Measurements from ENCODE around the gene DCST1. TPM values are rescaled to one million over a fixed set of nuclear protein-coding genes. Genes with fewer than 3 reads are reported as not detected.
A peak's percentile ranks its signal among the peaks of the same experiment; 100 is the strongest.

DCST1 gene
- total and polyA plus RNA-seq, 2 of the 13 experiments (the other 11 are each of a cell fraction or from before 2014, with no cell fraction given), result 0.04 TPM; not detected in 1

DNA sequence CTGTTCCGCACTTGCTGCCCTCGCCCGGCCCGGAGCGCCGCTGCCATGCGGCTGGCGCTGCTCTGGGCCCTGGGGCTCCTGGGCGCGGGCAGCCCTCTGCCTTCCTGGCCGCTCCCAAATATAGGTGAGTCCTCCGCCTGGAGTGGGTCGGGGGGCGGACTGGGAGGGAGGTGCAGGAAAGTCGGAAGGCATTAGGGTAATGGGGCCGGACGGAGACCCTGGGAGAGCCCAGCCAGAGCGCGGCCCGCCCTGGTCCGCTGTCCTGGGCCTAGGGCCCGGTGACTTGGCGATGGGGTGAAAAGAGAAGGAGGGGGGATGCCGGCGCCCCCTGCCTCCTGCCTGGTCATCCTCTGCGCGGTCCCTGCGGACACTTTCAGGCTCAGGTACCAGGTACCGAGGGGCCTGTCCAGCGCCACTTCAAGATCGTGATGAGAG is 17.7 kb downstream of the DCST1 start (continued):
- TF ChIP-seq ZNF414 (CRISPR knock-in tag; IDR thresholded peaks at IDR 0.05) (peak; percentile 16), ZFP90 (CRISPR knock-in tag; IDR thresholded peaks at IDR 0.05; ENCODE audit: borderline replicate concordance) (no peak), CHD4 (IDR thresholded peaks at IDR 0.05; ENCODE audit: borderline replicate concordance, low read length) (no peak), HNRNPK (IDR thresholded peaks at IDR 0.05; ENCODE audit: low read depth, low read length, poor library complexity, severe bottlenecking) (peak; percentile 0), KLF11 (CRISPR knock-in tag; IDR thresholded peaks at IDR 0.05) (no peak), SOX13 (IDR thresholded peaks at IDR 0.05) (no peak), SOX13 (CRISPR knock-in tag; conservative IDR thresholded peaks at IDR 0.05 in 1 of 2, IDR thresholded peaks at IDR 0.05 in 1 of 2) (no peak), ZNF543 (CRISPR knock-in tag; IDR thresholded peaks at IDR 0.05) (0 out of 2 replicates have a peak, but pooled peaks have one; percentile 3), NFKB2 (CRISPR knock-in tag; IDR thresholded peaks at IDR 0.05; ENCODE audit: borderline replicate concordance) (0 out of 2 replicates have a peak, but pooled peaks have one; percentile 11), ARID5B (CRISPR knock-in tag; IDR thresholded peaks at IDR 0.05) (no peak), ZNF792 (CRISPR knock-in tag; IDR thresholded peaks at IDR 0.05) (no peak), KAT7 (CRISPR knock-in tag; IDR thresholded peaks at IDR 0.05; ENCODE audit: borderline replicate concordance) (0 out of 2 replicates have a peak, but pooled peaks have one; percentile 0), ZNF124 (CRISPR knock-in tag; IDR thresholded peaks at IDR 0.05) (no peak), ZBTB2 (CRISPR knock-in tag; IDR thresholded peaks at IDR 0.05; ENCODE audit: low read depth) (0 out of 2 replicates have a peak, but pooled peaks have one; percentile 12), SCMH1 (CRISPR knock-in tag; IDR thresholded peaks at IDR 0.05; ENCODE audit: borderline replicate concordance) (no peak), MLX (CRISPR knock-in tag; IDR thresholded peaks at IDR 0.05) (no peak)
- TF ChIP-seq, protein P1, sequence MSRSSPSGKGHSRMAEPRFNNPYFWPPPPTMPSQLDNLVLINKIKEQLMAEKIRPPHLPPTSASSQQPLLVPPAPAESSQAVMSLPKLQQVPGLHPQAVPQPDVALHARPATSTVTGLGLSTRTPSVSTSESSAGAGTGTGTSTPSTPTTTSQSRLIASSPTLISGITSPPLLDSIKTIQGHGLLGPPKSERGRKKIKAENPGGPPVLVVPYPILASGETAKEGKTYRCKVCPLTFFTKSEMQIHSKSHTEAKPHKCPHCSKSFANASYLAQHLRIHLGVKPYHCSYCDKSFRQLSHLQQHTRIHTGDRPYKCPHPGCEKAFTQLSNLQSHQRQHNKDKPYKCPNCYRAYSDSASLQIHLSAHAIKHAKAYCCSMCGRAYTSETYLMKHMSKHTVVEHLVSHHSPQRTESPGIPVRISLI (CRISPR knock-in tag; IDR thresholded peaks at IDR 0.05; ENCODE audit: borderline replicate concordance), result no peak
- TF ChIP-seq, protein P2, sequence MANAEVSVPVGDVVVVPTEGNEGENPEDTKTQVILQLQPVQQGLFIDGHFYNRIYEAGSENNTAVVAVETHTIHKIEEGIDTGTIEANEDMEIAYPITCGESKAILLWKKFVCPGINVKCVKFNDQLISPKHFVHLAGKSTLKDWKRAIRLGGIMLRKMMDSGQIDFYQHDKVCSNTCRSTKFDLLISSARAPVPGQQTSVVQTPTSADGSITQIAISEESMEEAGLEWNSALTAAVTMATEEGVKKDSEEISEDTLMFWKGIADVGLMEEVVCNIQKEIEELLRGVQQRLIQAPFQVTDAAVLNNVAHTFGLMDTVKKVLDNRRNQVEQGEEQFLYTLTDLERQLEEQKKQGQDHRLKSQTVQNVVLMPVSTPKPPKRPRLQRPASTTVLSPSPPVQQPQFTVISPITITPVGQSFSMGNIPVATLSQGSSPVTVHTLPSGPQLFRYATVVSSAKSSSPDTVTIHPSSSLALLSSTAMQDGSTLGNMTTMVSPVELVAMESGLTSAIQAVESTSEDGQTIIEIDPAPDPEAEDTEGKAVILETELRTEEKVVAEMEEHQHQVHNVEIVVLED (CRISPR knock-in tag; IDR thresholded peaks at IDR 0.05; ENCODE audit: borderline replicate concordance), result peak; percentile 1; the same call in 1 of the 2 replicates
- TF ChIP-seq, protein P3, sequence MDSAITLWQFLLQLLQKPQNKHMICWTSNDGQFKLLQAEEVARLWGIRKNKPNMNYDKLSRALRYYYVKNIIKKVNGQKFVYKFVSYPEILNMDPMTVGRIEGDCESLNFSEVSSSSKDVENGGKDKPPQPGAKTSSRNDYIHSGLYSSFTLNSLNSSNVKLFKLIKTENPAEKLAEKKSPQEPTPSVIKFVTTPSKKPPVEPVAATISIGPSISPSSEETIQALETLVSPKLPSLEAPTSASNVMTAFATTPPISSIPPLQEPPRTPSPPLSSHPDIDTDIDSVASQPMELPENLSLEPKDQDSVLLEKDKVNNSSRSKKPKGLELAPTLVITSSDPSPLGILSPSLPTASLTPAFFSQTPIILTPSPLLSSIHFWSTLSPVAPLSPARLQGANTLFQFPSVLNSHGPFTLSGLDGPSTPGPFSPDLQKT (CRISPR knock-in tag; IDR thresholded peaks at IDR 0.05; ENCODE audit: borderline replicate concordance), result no peak
